ENCODE results near the gene FAT1.

The FAT1 gene

GRCh38 chr4:186658657-186659056 is 65.0 kb downstream of the FAT1 start:
- no peak for DNase-seq (ENCODE audit: low spot score)

DNA sequence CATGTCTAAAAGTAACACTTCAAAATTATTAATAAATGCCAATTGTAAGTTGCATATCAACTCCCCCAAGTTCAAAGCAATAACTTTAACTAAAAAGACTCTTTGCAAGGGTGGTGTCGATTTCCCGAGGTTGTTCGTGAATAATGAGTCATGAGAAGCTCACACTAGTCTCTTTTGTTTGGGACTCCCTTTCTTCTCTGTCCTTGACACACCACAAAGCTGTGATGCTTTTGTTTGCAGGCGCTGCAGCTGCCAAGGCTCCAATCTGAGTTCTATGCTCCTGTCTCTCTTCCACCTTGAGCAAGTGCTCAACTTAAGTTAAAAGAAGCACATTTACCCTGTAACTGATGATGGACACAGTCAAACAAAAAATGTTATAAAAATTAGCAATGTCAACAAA is 65.9 kb downstream of the FAT1 start:
- DNase-seq (ENCODE audit: low spot score): no peak

- no peak for DNase-seq (ENCODE audit: low spot score)
Measured at GRCh38 chr4:186653969-186654368, 69.7 kb downstream of the FAT1 start.

DNA sequence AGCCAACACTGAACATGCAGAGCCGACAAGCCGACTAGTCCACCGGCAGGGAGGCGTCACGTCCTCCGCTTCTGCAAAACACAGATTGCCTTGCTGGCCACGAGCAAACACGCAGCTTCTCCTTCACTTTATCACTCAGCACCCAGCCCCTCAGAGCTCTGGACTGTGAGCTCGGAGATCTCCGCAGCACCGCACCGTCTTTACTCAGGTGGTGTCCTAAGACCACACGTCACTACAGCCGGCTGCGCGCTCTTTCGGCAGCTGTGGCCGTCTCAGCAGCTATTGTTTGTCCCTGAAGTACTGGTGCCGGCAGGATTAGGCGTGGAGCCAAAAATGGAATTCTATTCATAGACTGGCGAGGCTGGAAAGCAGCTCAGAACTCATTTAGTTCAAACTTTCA is 72.0 kb downstream of the FAT1 start:
- DNase-seq (ENCODE audit: low spot score): peak; percentile 85

DNA sequence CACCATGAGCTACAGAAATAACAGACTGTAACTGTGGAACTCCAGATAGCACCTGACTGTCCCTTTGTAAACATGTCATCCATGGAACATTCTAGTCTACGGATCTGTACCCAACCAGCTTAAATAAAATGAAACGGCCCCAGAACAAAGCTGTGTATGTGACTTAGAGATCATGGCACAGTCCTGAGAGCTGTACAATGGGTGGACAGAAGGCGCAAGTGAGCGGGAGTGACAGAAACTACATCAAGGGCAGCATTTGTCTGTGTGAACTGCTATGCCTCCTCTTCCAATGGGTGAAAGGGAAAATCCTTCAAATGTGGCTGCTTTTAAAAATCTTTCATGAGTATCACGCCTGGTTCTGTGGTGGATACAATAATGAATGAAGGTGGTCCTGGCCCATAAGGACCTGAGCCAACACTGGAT is 72.5 kb downstream of the FAT1 start:
- DNase-seq (ENCODE audit: low spot score): no peak

DNA sequence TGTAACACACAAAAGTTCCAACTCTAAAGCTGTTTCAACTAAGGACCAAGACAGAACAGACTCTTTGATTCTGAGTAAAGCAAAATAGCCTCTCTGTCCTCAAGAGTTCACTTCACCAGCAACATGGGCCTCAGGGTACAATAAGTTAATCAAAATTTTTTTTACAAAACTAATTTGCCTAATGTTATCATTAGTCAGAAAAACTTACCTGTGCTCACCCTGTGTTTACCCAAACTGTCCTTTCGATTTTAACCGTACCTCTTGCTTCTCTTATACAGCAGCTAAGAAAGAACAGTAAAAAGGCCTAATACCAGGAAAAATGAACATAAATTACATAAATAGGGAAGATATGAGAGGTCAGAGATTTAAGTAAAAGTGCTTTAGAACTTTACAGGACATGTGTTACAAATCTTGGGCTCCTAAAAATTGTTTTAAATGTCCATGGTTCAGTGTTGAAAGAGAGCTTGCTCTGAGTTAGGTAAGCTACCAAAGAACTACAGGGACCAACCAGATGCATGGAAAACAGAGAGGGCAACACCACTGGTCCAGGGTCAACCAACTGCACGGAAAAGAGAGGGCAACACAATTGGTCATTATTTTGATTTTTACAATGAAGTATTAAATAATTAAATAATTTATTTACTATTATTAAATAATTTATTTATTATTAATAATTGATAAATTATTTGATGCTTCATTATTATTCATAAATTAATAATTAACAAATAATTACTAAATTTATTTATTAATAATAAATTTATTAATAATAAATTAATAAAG is 73.1 kb downstream of the FAT1 start:
- DNase-seq (ENCODE audit: low spot score): no peak

- no peak for DNase-seq (ENCODE audit: low spot score)
Measured at GRCh38 chr4:186647821-186648220, 75.8 kb downstream of the FAT1 start.

DNA sequence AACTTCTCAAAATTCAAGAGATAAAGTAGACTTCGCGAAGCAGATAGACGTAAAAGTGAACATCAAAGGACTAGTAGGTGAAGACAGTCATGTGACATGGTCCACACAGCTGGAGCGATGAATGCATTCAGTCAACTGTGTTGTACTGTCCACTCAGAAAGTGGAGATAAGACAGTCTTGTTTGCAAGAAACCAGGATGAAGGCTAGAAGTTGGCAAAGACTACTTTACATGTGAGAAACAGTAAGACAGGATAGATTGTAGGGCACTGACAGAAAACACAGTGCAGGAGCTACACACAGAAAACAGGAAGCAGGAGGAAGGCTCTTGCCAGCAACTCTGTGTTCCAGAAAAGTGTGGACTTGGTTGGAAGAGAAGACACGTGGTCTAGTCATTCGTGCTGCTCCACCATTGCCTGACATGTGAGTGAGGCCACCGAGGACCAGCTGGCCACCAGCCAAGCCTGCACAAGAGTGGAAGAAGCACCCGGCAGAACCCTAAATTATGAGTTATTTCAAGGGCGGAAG is 78.9 kb downstream of the FAT1 start:
- DNase-seq (ENCODE audit: low spot score): no peak

GRCh38 chr4:186644311-186644638 is 79.4 kb downstream of the FAT1 start:
- DNase-seq (ENCODE audit: low spot score): no peak

DNA sequence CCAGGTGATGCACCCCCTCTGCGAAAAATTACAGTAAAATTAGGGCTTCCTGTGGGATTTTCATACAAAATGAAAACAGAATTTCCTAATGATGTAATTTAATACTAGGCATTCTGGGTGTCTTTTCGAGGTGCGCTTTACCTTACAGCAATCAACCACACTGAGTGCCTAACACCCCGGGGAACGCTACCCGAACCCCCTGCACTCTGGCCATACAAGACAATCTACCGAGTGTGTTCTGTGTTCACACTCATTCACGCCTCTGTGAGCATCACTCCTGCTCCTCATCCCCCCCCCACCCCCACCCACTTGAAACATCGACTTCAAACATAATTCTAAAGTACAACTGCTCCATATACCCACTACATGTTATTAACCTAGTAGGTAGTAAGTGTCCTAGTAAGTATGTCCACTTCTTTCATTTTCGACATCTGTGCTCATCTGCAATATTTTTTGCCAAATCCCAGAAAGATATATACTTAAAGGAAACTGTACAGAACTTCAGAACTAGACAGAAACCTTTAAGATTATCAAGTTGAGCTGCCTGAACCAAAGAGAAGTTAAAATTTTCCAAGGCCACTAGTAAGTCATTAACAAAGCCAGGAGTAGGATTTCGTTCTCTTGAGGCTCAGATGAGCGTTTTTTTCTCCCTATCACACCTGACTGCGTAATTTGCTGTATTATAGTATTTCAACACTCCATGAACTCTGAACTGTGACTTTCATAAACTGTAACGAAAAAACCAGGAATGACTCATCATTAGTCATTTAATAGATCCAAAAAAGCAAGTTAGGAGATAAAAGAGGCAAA is 80.0 kb downstream of the FAT1 start:
- DNase-seq (ENCODE audit: low spot score): no peak

DNA sequence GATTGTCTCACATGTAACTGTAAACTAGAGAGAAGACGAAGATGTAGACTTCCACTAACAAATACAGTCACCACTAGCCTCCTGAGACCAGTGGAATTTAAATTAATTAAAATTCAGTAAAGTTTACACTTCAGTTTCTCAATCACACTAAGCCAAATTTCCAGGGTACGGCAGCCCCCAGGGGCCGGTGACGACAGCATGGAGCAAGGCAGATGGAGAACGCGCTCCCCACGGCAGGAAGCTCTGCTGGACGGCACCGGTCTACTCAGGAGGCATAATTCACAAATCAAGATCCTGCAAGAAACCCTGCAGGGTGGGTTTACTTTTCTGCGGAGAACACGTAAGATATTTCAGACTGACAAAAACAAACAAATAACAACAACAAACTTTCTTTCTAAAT is 80.7 kb downstream of the FAT1 start:
- DNase-seq (ENCODE audit: low spot score): no peak

DNA sequence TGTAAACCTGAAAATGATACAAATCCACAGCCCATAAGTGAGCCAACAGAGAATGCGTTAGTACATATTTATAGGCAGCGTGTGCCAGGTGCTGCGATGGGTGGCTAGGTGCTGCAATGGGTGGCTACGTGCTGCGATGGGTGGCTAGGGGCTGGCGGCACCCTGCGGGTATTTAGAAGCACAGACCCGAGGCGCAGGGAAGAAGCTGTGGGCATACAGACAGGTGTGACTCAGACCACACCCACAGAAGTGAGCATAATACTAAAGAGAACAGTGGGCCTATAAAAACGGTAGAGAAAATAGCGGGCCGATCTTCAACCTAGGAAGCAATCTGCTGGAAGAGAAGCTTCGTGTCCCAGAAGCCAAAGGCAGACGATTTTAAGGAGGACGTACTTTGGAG is 81.1 kb downstream of the FAT1 start:
- no peak for DNase-seq (ENCODE audit: low spot score)

- no peak for DNase-seq (ENCODE audit: low spot score)
Measured at GRCh38 chr4:186634591-186635128, 89.0 kb downstream of the FAT1 start.

- DNase-seq (ENCODE audit: low spot score): no peak
Measured at GRCh38 chr4:186633844-186634243, 89.8 kb downstream of the FAT1 start.

GRCh38 chr4:186630128-186630527 is 93.5 kb downstream of the FAT1 start:
- DNase-seq (ENCODE audit: low spot score): no peak

GRCh38 chr4:186628058-186628711 is 95.5 kb downstream of the FAT1 start:
- DNase-seq (ENCODE audit: low spot score): no peak

DNA sequence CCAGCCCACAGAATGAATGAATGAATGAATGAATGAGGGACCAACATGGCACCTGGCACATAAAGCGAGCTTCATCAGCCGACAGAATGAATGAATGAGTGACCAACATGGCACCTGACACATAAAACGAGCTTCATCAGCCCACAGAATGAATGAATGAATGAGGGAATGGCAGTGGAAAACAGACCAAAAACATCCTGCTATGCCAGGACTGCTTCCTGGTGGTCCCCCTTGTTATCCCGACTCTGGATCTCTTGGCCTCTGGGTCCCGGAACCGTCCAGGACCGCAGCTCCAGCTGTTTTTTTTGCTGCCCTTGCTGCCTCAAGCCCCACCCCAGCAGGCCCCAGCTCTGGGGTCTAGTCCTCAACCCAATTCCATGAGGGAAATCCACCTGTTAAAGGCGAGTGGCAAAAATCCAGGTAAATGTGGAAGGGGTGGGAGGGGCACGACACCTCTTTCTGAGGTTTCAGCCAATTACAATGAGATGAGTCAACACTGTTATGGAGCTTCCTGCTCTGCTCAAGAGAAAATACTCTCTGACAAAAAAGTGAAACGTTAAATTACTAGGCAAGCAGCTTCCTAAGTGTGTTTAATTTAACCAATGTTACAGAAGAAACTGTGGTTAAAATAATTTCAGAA is 96.3 kb downstream of the FAT1 start:
- DNase-seq (ENCODE audit: low spot score): no peak

- no peak for DNase-seq (ENCODE audit: low spot score)
Measured at GRCh38 chr4:186624951-186625350, 98.7 kb downstream of the FAT1 start.

GRCh38 chr4:186623546-186623945 is 100.1 kb downstream of the FAT1 start:
- no peak for DNase-seq (ENCODE audit: low spot score)

- DNase-seq (ENCODE audit: low spot score): no peak
Measured at GRCh38 chr4:186622788-186623464, 100.7 kb downstream of the FAT1 start.

DNA sequence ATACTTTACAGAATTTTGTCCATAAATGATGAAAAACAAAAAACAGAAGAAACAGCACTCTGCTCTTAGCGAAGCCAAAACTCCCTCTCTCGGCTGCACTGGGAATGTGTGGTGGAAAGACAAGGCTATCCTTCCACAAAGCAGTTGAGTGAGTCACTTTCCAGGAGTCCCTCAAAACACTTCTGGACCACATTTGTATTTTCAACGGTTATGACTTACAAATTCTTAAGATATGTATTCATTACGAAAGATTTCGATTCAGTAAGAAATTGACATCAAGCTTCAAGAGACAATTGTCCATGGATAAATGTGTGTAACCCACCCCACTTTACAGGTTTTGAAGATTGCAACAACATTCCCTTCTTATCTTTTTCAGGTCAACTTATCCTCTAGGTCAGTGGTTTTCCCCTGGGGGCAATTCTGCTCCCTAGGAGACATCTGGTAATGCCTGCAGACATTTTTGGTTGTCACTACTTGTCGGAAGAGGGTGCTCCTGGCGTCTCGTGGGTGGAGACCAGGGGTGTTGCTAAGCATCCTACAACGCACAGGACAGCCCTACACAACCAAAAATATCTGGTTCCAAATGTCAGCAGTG is 101.6 kb downstream of the FAT1 start:
- no peak for DNase-seq (ENCODE audit: low spot score)
